Keratinocyte (primary cell): ENCODE measurements around the gene MX1.

Experiments
- CTCF ChIP-seq, 3 experiments: IDR thresholded peaks in 1 of 3; conservative IDR thresholded peaks in 1 of 3; optimal IDR thresholded peaks in 1 of 3; 2 replicates in 2 of 3; 3 replicates in 1 of 3; pipeline versions ENCODE3 to v1.5.1; 2011; ENCODE audit warnings: low read length in 3 of 3, mild to moderate bottlenecking in 3 of 3, moderate library complexity in 2 of 3, control low read depth in 1 of 3, inconsistent platforms in 1 of 3; ENCODE audit not compliant: insufficient read depth in 2 of 3; ENCODE audit errors: extremely low read depth in 1 of 3
- EZH2 ChIP-seq: IDR thresholded peaks from one replicate; pipeline ENCODE4 v1.6.1; 2012; ENCODE audit warnings: inconsistent platforms, mild to moderate bottlenecking, low read length, moderate library complexity

GRCh38 chr21:41426676-41427404 is 801 bp downstream of the MX1 start:
- TF ChIP-seq CTCF (optimal IDR thresholded peaks at IDR 0.05 in 1 of 3, IDR thresholded peaks at IDR 0.05 in 1 of 3, conservative IDR thresholded peaks at IDR 0.05 in 1 of 3; ENCODE audit: extremely low read depth in 1 of 3, insufficient read depth in 2 of 3, low read length in 3 of 3): no peak
- TF ChIP-seq EZH2: no peak
